KOPT-K1 (cell line): Measurements from ENCODE around the gene CAMK1.

Experiments
- H3K27ac ChIP-seq: fragments of 200-600 bp; sonication (generic); 2 replicates; pipeline ENCODE4 v1.5.1; 2016; ENCODE audit warnings: antibody characterized with exemption, mild to moderate bottlenecking, low read depth, low read length; ENCODE audit not compliant: poor library complexity, severe bottlenecking
- H3K36me3 ChIP-seq: fragments of 200-600 bp; sonication (generic); 2 replicates; pipeline ENCODE4 v1.5.1; 2017; ENCODE audit warnings: antibody characterized with exemption, mild to moderate bottlenecking, low read length, moderate library complexity; ENCODE audit not compliant: insufficient read depth
- H3K9me3 ChIP-seq: fragments of 200-600 bp; sonication (generic); 2 replicates; pipeline ENCODE4 v1.5.1; 2017; ENCODE audit warnings: antibody characterized with exemption, low read length, mild to moderate bottlenecking; ENCODE audit not compliant: insufficient read depth, poor library complexity, severe bottlenecking

CAMK1 gene

DNA sequence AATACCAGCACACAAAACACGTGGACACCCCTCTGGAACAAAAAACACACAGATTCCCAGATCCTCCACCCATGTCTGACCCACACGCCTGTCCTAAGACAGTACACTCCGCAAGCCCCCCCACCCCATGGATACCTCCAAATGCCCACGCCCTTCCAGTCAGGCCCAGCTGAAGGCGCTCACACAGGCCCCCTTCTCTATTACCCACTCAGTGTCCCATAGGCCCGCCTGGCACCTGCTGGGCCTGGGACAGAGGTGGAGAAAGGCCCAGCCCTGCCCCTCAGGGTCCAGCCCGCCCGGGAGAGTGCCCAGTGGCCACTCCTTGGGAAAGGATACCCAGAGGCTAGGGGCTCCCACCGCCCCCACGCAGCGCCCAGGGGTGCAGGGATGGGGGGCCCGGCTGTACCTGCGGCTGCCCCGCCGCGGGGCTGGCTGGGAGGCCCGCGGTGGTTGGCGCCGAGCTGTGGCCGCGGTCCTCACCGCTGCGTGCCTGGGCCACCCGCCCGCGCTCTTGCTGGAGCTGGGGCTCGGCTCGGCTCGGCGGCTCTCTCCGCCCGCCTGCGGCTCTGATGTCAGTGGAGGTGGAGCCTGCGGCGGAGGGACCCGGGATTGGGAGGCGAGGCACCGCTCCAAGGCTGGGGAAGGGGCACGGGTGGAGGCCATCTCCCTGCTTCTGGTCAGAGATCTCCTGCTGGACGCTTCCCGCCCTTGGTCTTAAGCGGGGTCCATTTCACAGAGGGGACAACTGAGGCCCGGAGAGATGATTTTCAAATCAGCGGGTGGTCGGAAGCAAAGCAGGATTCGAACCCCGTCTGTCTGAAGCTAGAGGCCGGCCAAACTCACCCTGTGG is at the start of gene CAMK1:
TSS of gene CAMK1 (minus strand) at position 522 of the 850 bp plus-strand sequence. CDS start 2,198 bp downstream, outside the sequence.
- Histone ChIP-seq H3K36me3 (no peaks in the 10 kb centered on the region), H3K9me3 (no peaks in the 10 kb centered on the region), H3K27ac (no peak within 1 kb of the TSS)

DNA sequence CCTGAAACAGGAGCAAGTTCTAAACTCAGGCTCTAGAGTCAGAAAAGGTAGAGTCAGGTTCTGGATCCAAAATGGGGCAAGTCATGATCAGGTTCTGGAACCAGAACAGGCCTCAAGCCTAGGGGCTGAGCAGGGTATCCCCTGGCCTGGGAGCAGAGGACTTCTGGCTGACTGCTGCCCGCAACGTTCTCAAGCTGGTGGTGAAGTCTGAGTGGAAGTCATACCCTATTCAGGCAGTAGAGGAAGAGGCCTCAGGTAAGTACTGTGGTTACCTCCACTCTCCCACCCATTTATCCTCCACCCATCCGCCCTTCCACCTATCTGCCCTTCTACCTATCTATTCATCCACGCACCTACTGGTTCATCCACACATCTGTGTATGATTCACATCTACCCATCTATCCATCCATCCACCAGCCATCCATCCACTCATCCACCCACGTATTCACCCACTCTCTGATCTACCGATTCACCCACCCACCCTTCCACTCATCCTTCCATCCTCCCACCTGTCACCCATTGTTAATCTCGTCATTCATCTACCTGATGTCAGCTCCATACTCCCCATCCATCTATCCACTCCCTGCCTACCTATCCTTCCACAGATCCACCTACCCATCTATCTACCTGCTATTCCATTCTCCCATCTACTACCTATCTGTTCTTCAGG is 49.1 kb upstream of the CAMK1 start:
- H3K9me3 ChIP-seq, result no peaks in the 10 kb centered on the region
- H3K27ac ChIP-seq, result no peak overlapping the region
- peaks cover 74% of the 10 kb centered on the region for H3K36me3 ChIP-seq

DNA sequence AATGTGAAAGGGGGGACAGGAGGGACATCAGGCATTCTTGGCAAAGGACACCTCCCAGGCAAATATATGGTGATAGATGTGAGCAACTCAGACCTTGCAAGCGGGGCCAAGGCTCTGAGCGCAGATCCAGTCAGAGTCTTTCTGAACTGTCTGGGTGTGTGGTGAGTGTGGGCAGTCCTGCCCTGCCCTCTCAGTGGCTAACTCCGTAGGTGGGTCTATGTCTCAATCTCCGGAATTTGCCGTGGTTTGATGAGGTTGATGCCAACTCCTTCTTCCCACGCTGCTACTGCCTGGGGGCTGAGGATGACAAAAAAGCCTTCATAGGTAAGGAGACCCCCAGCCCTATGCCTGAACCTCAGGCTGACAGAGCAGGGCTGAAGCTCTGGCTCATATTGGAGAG is 47.7 kb upstream of the CAMK1 start:
- peaks cover 83% of the 10 kb centered on the region for H3K36me3 ChIP-seq
- H3K27ac ChIP-seq, result no peak overlapping the region
- H3K9me3 ChIP-seq, result no peaks in the 10 kb centered on the region

DNA sequence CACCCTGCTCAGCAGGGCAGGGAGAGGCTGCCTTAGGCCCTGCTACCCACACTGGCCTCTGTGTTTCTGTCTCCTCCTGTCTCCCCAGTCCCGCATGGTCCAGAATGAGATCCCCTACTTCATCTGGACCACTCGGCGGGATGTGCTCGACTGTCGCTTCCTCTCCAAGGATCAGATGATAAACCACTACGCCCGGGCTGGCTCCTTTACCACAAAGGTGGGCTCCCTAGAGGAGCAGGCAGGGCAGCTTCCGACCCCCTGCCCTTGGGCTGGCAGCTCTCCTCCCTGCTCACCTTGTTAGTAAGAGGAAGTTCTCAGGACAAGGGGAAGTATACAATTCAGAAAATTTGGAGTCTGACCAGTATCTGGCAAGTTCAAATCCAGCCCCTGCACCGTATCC is 46.2 kb upstream of the CAMK1 start:
- Histone ChIP-seq H3K27ac (no peak overlapping the region), H3K9me3 (no peaks in the 10 kb centered on the region), H3K36me3 (peaks cover 92% of the 10 kb centered on the region)

DNA sequence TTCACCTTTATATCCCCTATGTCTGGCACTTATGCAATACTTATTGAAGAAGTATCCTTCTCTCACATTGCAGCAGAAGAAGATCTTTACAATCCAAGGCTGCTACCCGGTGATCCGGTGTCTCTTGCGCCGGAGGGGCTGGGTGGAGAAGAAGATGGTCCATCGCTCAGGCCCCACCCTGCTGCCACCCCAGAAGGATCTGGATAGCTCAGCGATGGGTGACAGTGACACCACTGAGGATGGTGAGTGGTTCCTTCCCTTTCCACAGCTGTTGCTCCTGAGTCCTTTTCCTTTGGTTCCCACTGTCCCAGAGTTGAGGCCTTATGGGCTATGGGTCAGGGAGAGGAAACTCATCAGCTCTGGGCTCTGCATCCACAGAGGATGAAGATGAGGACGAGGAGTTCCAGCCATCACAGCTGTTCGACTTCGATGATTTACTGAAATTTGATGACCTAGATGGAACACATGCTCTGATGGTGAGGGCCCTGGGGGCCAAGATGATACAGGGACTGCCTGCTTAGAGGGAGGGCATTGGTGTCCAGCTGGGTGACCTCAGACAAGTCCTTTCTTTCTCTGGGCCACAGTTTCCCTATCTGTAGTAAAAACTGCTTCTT is 43.2 kb upstream of the CAMK1 start:
- peaks cover 90% of the 10 kb centered on the region for H3K36me3 ChIP-seq
- H3K9me3 ChIP-seq, result no peaks in the 10 kb centered on the region
- no peak overlapping the region for H3K27ac ChIP-seq

DNA sequence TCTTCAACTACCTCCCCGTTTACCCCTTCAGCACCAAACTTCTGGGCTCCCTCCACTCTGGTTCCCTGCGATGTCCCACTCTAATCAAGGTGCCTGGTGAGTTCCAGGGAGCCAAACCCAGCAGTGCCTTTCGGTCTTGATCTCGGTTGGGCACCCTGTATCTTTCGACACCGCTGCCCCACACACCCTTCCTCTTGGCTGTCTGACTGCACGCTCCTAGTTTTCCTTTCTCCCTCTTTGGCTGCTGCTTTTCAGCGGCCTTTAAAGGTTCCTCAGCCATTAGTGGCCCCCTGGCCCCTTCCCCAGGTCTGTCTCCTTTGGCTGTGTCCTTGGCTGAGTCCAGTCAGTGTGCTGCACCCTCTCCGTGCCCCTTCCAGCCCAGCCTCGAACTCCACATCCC is 41.1 kb upstream of the CAMK1 start:
- H3K36me3 ChIP-seq, result peaks cover 92% of the 10 kb centered on the region
- H3K27ac ChIP-seq, result no peak overlapping the region
- H3K9me3 ChIP-seq, result no peaks in the 10 kb centered on the region

DNA sequence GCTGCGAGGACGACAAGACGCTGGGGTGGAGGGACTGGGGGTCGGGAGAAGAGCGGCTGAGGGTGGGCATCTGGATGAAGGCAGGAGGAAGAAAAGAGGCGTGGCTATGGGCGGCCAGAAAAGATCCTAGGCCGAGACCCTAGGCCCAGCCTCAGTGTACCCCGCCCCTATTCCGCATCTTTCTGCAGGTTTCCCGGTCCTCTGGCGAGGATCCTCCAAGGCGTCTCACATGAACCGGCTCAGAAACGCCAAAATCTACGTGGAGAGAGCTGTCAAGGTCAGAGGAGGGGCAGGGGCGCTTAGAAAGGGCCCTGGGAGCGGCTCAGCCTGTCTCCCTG is 40.7 kb upstream of the CAMK1 start:
- H3K9me3 ChIP-seq, result no peaks in the 10 kb centered on the region
- H3K27ac ChIP-seq, result no peak overlapping the region
- H3K36me3 ChIP-seq, result peaks cover 92% of the 10 kb centered on the region

DNA sequence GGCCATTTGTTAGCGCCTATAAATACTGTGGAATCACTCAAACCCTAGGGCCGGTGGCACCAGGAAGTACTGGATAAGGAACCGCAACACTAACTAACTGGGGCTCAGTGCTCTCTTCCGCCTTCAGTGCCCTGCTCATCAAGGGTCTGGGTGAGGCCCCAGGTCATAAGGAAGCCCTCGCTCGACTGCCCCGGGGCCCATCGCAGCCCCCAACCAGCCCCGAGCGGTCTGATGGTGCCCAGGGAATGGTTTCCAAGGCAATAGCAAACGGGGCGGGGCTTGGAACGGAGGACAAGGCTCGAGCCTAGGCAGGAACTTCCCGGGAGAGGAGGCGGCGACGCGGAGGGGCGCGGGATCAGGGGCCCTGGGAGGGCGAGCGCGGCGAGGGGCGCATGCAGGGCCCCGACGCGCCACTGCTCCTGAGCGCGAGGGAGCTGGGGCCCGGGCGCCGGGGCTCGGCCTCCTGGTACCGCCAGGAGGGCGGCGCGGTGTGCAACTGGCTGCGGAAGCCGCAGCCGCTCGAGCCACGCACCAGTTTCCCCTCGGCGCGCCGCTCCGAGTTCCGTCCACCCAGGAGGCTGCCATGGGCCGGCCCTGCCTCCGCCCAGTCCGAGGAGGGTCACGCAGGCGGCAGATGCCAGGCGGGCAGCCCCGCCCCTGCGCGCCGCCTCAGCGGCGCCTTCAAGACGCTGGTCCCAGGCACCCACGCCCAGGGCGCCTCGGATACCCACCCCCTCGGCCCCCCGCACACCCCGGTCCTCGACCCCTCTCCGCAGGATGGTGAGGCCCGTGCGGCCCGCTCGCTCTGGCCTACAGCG is 40.1 kb upstream of the CAMK1 start, which contains the start of gene TTLL3:
TSS of gene TTLL3 (plus strand) at position 648 of the 818 bp plus-strand sequence. CDS start 400 bp downstream, outside the sequence.
- Histone ChIP-seq H3K36me3 (peaks cover 92% of the 10 kb centered on the region), H3K27ac (no peak within 1 kb of the TSS), H3K9me3 (no peaks in the 10 kb centered on the region)

DNA sequence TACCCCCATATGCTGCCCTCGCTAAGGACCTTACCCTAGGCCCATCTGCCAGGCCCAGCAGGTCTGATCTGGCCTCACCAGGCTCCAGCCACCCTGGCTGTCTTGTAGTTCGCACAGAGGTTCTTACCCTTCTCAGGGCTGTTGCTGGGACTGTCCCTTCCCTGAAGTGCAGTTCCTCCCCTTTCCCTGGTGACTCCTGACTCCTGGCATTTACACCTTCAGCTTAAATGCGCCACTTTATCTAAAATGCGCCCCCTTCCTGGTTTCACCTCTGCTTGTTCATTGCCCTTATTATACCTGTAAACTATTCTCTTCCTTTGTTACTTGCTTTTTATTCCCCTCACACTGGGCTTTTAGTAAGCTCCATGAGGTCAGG is 39.5 kb upstream of the CAMK1 start:
- Histone ChIP-seq H3K9me3 (no peaks in the 10 kb centered on the region), H3K27ac (no peak overlapping the region), H3K36me3 (peaks cover 95% of the 10 kb centered on the region)

DNA sequence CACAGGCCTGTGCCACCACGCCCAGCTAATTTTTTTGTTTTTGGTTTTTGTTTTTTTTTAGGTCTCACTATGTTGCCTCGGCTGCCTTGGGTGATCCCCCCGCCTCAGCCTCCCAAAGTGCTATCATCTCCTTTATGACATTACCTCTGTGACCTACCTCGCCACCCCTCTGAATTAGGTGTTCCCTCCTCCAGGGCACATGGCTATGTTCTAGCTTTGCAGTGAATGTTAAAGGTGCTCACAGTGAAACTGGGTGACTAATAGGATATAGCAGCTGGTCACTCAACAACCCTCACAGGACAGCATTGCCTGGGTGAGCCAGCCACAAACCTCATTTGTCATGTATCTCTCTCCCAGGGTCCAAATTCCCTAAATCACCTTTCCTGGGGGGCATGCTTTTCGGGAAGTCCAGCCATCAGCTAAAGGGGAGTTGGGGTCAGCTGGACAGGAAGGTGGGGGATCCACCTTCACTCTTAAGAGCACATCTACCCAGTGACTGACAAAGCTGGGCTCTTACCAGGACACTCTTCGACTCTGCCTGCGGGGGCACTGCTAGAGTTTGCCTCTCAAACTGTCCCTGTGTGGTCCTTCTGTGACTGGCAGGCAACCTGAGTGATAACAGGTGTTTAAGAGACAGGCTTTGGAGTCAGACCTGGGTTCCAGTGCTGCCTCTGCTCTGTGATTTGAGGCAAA is 38.7 kb upstream of the CAMK1 start:
- Histone ChIP-seq H3K36me3 (peaks cover 97% of the 10 kb centered on the region), H3K9me3 (no peaks in the 10 kb centered on the region), H3K27ac (no peak overlapping the region)

DNA sequence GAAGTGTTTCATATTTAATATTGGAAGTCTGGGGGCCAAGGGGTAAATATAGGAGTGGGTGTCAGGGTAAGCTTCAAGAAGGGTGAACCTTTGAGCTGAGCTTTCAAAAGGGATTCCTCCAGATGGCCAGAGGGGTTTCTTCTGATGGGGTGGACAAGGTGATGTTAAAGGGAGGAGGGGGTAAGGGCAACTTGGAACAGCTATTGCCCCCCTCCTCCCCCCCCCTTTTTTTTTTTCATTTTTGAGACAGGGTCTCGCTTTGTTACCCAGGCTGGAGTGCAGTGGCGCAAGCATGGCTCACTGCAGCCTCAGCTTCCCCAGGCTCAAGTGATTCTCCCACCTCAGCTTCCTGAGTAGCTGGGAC is 38.2 kb upstream of the CAMK1 start:
- Histone ChIP-seq H3K27ac (no peak overlapping the region), H3K36me3 (peaks cover 97% of the 10 kb centered on the region), H3K9me3 (no peaks in the 10 kb centered on the region)

DNA sequence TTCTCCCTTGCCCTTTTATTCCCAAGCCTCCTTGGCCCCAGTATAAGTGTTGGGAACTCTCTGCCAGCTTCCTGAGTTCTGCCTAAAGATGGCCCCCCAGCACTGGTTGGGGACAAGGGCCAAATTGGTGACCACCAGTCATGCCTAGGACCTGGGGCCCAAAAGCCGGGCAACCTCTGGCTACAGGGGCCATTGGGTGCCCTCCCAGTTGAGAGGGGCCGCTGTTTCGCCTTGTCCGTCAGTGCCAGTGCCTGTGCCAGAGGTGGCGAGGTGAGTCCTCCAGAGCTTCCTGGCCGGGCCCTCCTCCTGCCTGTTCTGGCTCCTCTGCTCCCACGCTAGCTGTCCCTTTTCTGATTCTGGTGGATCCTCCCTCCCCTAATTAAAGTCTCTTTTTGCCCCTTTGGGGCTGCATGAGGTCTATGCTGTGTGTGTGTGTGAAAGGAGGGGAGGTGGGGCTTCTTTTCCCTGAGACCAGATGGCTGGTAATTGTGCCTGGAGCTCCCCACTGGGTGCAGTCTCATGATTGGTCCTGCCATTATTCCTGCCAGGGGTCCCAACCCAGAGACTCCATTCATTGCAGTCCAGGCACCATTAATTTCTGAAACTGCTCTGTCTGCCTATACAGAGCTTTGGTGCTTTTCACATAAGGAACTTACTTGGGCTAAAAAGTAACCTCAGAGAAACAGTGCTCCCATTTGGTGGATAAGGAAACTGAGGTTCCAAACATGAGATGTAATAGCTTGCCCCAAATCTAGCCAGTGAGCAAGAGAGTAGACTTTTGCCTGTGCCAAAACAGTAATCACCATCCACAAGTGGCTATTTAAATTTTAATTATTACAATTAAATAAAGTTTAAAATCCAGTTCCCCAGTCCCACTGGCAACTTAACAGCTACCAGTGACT is 37.2 kb upstream of the CAMK1 start:
- Histone ChIP-seq H3K27ac (no peak overlapping the region), H3K36me3 (peaks cover 97% of the 10 kb centered on the region), H3K9me3 (no peaks in the 10 kb centered on the region)

DNA sequence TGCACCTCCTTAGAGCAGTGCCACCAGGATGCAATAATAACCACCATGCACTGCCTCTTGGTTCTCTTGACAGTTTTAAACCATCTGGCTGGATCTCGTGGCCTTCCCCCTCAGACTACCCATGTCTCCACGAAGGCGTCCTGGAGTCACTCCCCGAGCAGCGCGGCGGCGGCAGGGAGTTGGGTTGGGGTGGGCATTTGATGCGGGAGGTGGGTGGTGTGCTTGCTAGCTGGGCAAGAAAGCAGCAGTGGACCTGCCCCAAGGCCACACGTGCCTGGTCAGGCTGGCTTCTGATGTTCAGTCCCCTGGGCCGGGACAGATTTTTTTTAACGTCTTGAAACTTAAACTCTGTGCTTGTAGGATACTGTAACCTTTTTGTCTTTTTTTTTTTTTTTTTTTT is 36.4 kb upstream of the CAMK1 start:
- Histone ChIP-seq H3K9me3 (no peaks in the 10 kb centered on the region), H3K36me3 (peaks cover 97% of the 10 kb centered on the region), H3K27ac (no peak overlapping the region)

DNA sequence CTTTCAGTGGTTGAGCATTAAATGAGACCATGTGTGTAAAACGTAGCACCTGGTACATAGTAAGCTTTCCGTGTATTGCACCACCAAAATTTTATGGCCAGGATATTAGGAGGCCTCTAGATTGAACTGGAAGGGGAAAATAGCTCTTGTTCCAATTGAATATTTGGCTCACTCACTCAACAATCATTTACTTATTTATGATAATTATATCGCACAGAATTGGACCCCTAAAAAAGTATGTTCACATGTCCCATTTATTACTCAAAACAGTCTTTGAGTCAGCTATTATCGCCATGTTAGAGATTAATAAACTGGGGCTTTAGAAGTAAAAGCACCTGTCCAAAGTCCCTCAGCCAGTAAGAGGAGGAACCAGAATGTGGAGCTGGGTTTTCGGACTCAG is 35.2 kb upstream of the CAMK1 start:
- Histone ChIP-seq H3K27ac (no peak overlapping the region), H3K36me3 (peaks cover 98% of the 10 kb centered on the region)

More for the DNA sequence above, 35.2 kb upstream of the CAMK1 start:
- H3K9me3 ChIP-seq, result no peaks in the 10 kb centered on the region
